HG03575 (cell line): Measurements from ENCODE around the gene PIEZO2.
"Not testable (repeated sequence)": the region's sequence is repeated elsewhere in the genome, so short reads cannot be mapped to it uniquely, and the experiment has no call there.

ENCODE experiments used
- ATAC-seq: cut with Tn5 transposase; IDR thresholded peaks from one replicate; pipeline ENCODE4 v1.9.1; 2021; ENCODE audit not compliant: unreplicated experiment, insufficient number of reproducible peaks, low FRiP score; ENCODE audit errors: extremely low read depth

PIEZO2 gene

GRCh38 chr18:10846035-10846434 is 303.3 kb downstream of the PIEZO2 start:
- ATAC-seq = not testable (repeated sequence)

- ATAC-seq = no peak
Observed at GRCh38 chr18:10843565-10843964, 305.8 kb downstream of the PIEZO2 start.

- no peak for ATAC-seq
Observed at GRCh38 chr18:10842861-10843260, 306.5 kb downstream of the PIEZO2 start.

- no peak for ATAC-seq
Observed at GRCh38 chr18:10842371-10842770, 307.0 kb downstream of the PIEZO2 start.

- ATAC-seq = no peak
Observed at GRCh38 chr18:10841203-10841602, 308.2 kb downstream of the PIEZO2 start.

GRCh38 chr18:10840743-10841142 is 308.6 kb downstream of the PIEZO2 start:
- ATAC-seq = no peak

GRCh38 chr18:10839421-10839820 is 309.9 kb downstream of the PIEZO2 start:
- no peak for ATAC-seq

- no peak for ATAC-seq
Observed at GRCh38 chr18:10838553-10838952, 310.8 kb downstream of the PIEZO2 start.

GRCh38 chr18:10834128-10834815 is 315.1 kb downstream of the PIEZO2 start:
- ATAC-seq = no peak

- ATAC-seq = no peak
Observed at GRCh38 chr18:10833656-10834055, 315.7 kb downstream of the PIEZO2 start.

- no peak for ATAC-seq
Observed at GRCh38 chr18:10826400-10826799, 323.0 kb downstream of the PIEZO2 start.

- no peak for ATAC-seq
Observed at GRCh38 chr18:10822456-10822855, 326.9 kb downstream of the PIEZO2 start.

- no peak for ATAC-seq
Observed at GRCh38 chr18:10820681-10821080, 328.7 kb downstream of the PIEZO2 start.

- no peak for ATAC-seq
Observed at GRCh38 chr18:10814336-10814735, 335.0 kb downstream of the PIEZO2 start.

- no peak for ATAC-seq
Observed at GRCh38 chr18:10805587-10806118, 343.7 kb downstream of the PIEZO2 start.

GRCh38 chr18:10804126-10804525 is 345.2 kb downstream of the PIEZO2 start:
- no peak for ATAC-seq

GRCh38 chr18:10798727-10799550 is 350.4 kb downstream of the PIEZO2 start:
- ATAC-seq = no peak

- no peak for ATAC-seq
Observed at GRCh38 chr18:10797896-10798295, 351.5 kb downstream of the PIEZO2 start.

GRCh38 chr18:10794771-10795170 is 354.6 kb downstream of the PIEZO2 start:
- no peak for ATAC-seq

- ATAC-seq = no peak
Observed at GRCh38 chr18:10793730-10794370, 355.5 kb downstream of the PIEZO2 start.
